ENCODE data around the gene ARHGAP24. TPM values are rescaled to one million over a fixed set of nuclear protein-coding genes. Genes with fewer than 3 reads are reported as not detected.

The ARHGAP24 gene
- polyA plus RNA-seq, 1 of the 3 experiments (the other 2 are of a cell fraction): 1.4 TPM

- Histone ChIP-seq H3K27ac (ENCODE audit: low read depth in 2 of 2, low read length in 1 of 2) (no peak overlapping the region), H2AFZ (ENCODE audit: low read depth) (no peak overlapping the region), H3K36me3 (replicated peaks in 1 of 2; ENCODE audit: control insufficient read depth in 1 of 2, insufficient read depth in 2 of 2, low read length in 1 of 2) (no peaks in the 10 kb centered on the region), H3K9me3 (no peaks in the 10 kb centered on the region), H3K9ac (no peak overlapping the region), H3K79me2 (ENCODE audit: insufficient read depth) (no peaks in the 10 kb centered on the region; the same call in 1 of the 2 replicates), H3K9me2 (no peaks in the 10 kb centered on the region), H3K27me3 (ENCODE audit: insufficient read depth) (no peaks in the 10 kb centered on the region), H3K4me3 (ENCODE audit: low read depth in 2 of 2, low read length in 1 of 2) (no peak overlapping the region), H4K20me1 (ENCODE audit: insufficient read depth) (no peaks in the 10 kb centered on the region), H3K4me2 (no peak overlapping the region), H3K4me1 (ENCODE audit: control insufficient read depth in 1 of 2, insufficient read depth in 2 of 2, low read depth in 1 of 2, low read length in 1 of 2) (peaks cover 0 to 6% of the 10 kb centered on the region in 2 experiments; a peak in 2 of 4 replicates), H3F3A (replicated peaks; ENCODE audit: insufficient read depth) (peaks cover 4% of the 10 kb centered on the region)
- no peak for DNase-seq
- ChIA-PET POLR2A (no interaction called here), CTCF (no interaction called here)
- WGBS (ENCODE audit: low lambda C conversion rate): 75% methylated on average over 3 of the region's 3 CpGs
- TF ChIP-seq SIN3A (IDR thresholded peaks at IDR 0.05; ENCODE audit: borderline replicate concordance, low read depth, low read length): no peak
- TF ChIP-seq IRF3 (IDR thresholded peaks at IDR 0.05; ENCODE audit: low read depth, low read length): no peak
These were observed 356.7 kb downstream of the ARHGAP24 start for GRCh38 chr4:85831647-85832046.

GRCh38 chr4:85833302-85833701 is 358.4 kb downstream of the ARHGAP24 start:
- no peak for DNase-seq
- H3K27ac ChIP-seq (ENCODE audit: low read depth in 2 of 2, low read length in 1 of 2): no peak overlapping the region
- no peak overlapping the region for H3K4me3 ChIP-seq (ENCODE audit: low read depth in 2 of 2, low read length in 1 of 2)
- H3K36me3 ChIP-seq (replicated peaks in 1 of 2; ENCODE audit: control insufficient read depth in 1 of 2, insufficient read depth in 2 of 2, low read length in 1 of 2): no peaks in the 10 kb centered on the region
- H3K4me2 ChIP-seq: no peak overlapping the region
- no peaks in the 10 kb centered on the region for H4K20me1 ChIP-seq (ENCODE audit: insufficient read depth)
- no peaks in the 10 kb centered on the region for H3K27me3 ChIP-seq (ENCODE audit: insufficient read depth)
- ChIA-PET CTCF (no interaction called here), POLR2A (no interaction called here)
- H3F3A ChIP-seq (replicated peaks; ENCODE audit: insufficient read depth): no peaks in the 10 kb centered on the region
- H3K9me2 ChIP-seq: no peaks in the 10 kb centered on the region
- H2AFZ ChIP-seq (ENCODE audit: low read depth): no peak overlapping the region
- no peak overlapping the region for H3K9ac ChIP-seq
- 58% methylated on average over 3 of the region's 3 CpGs for WGBS (ENCODE audit: low lambda C conversion rate)
- H3K4me1 ChIP-seq (ENCODE audit: control insufficient read depth in 1 of 2, insufficient read depth in 2 of 2, low read depth in 1 of 2, low read length in 1 of 2): no peaks in the 10 kb centered on the region; a peak in 1 of 4 replicates
- H3K79me2 ChIP-seq (ENCODE audit: insufficient read depth): no peaks in the 10 kb centered on the region; the same call in 1 of the 2 replicates
- H3K9me3 ChIP-seq: no peaks in the 10 kb centered on the region
- TF ChIP-seq USF1 (IDR thresholded peaks at IDR 0.05; ENCODE audit: borderline replicate concordance, low read depth) (no peak), EP300 (IDR thresholded peaks at IDR 0.05; ENCODE audit: borderline replicate concordance in 1 of 2, low read depth in 1 of 2, low read length in 1 of 2) (no peak), REST (IDR thresholded peaks at IDR 0.05; ENCODE audit: low read depth, low read length) (no peak), RXRA (IDR thresholded peaks at IDR 0.05; ENCODE audit: borderline replicate concordance, low read depth) (no peak), GATA2 (CRISPR knock-in tag; IDR thresholded peaks at IDR 0.05) (no peak), POLR2AphosphoS5 (IDR thresholded peaks at IDR 0.05; ENCODE audit: low read depth, low read length) (no peak)

Measured in SK-N-SH (cell line).